ENCODE data around the gene TAF6L. TPM values are rescaled to one million over a fixed set of nuclear protein-coding genes. Genes with fewer than 3 reads are reported as not detected.

TAF6L gene
- total and polyA plus RNA-seq, 2 donors (not counting 3 experiments of a cell fraction or from before 2014, with no cell fraction given), result 28.9 to 33.3 TPM

DNA sequence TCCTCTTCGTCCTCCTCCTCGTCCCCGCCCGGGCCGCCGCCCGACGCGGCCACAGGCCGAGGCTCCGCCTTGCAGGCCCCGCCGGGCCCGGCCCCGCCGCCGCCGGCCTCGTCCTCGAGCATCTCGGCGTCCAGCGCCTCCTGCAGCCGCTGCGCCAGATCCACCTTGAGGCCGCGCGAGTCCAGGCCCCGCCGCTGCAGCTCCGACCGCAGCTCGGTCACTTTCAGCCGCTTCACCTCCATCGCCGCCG lies 44.4 kb upstream of the TAF6L start:
- Histone ChIP-seq H3K27me3 (ENCODE audit: control insufficient read depth in 2 of 2, insufficient read depth in 2 of 2, low read length in 2 of 2) (no peaks in the 10 kb centered on the region), H3K79me2 (ENCODE audit: control insufficient read depth, insufficient read depth, low read length) (peaks cover 74% of the 10 kb centered on the region), H3K4me1 (ENCODE audit: control insufficient read depth, extremely low read depth, insufficient read depth, low read length) (peaks cover 15% of the 10 kb centered on the region), H3K4me3 (replicated peaks in 1 of 3; ENCODE audit: insufficient read depth in 1 of 3, low read depth in 1 of 3, low read length in 3 of 3) (peak overlapping the region; percentile 53 to 99 (median 94)), H3K36me3 (ENCODE audit: control insufficient read depth in 2 of 2, extremely low read depth in 1 of 2, insufficient read depth in 2 of 2, low read length in 2 of 2) (peaks cover 9 to 21% of the 10 kb centered on the region in 2 experiments), H3K9me3 (replicated peaks; ENCODE audit: control insufficient read depth, insufficient read depth, low read length) (no peaks in the 10 kb centered on the region), H3K9me1 (replicated peaks; ENCODE audit: control insufficient read depth, extremely low read depth, insufficient read depth, low read length) (no peaks in the 10 kb centered on the region), H4K20me1 (replicated peaks; ENCODE audit: control insufficient read depth, extremely low read depth, insufficient read depth, low read length) (no peaks in the 10 kb centered on the region), H3K27ac (ENCODE audit: insufficient read depth, low read depth, low read length) (peak overlapping the region; percentile 67), H3K4me2 (ENCODE audit: insufficient read depth, low read length) (no peak overlapping the region), H3K9ac (replicated peaks; ENCODE audit: extremely low read depth, insufficient read depth, low read length) (peak overlapping the region; percentile 59), H2AFZ (ENCODE audit: low read depth, low read length) (peak overlapping the region; percentile 11)
- DNase-seq (ENCODE audit: low read depth, low spot score) (no peak), FAIRE-seq (no peak)
- intact Hi-C loops (cut with micrococcal nuclease), result loop anchor here (1.0 to 5.0 kb wide), 7 partner anchors 18 to 155 kb away; partner anchors contain the start of genes GANAB, SLC3A2, TAF6L and TMEM223
- ChIA-PET POLR2A (interaction anchor here (1.0 to 3.2 kb wide), 10 partner anchors 10 to 154 kb away, joined by 3 to 25 read pairs (median 5); partner anchors contain the start of genes C11orf98, CSKMT, EEF1G and GANAB), CTCF (interaction anchor here (0.6 to 4.5 kb wide), 9 partner anchors 14 to 302 kb away, joined by 3 to 39 read pairs (median 5); partner anchors contain the start of genes SLC3A2, TAF6L, TMEM179B and ZBTB3)
- dilution Hi-C loops (cut with MboI; ENCODE audit: extremely low pct_ligation_motif_present, low sequenced_read_pairs), result no loop called here
- TF ChIP-seq MYC (IDR thresholded peaks at IDR 0.05; ENCODE audit: low read depth, low read length) (no peak), POLR2A (IDR thresholded peaks at IDR 0.05; ENCODE audit: low read depth, low read length) (no peak), GATA2 (IDR thresholded peaks at IDR 0.05; ENCODE audit: insufficient read depth, insufficient read length, low read depth, low read length) (no peak), JUN (IDR thresholded peaks at IDR 0.05; ENCODE audit: borderline replicate concordance, insufficient read depth, insufficient read length, low read depth) (no peak), FOS (IDR thresholded peaks at IDR 0.05; ENCODE audit: borderline replicate concordance, insufficient read depth, low read length) (no peak), POLR2AphosphoS5 (IDR thresholded peaks at IDR 0.05; ENCODE audit: insufficient read depth, low read depth, low read length) (no peak), EZH2 (IDR thresholded peaks at IDR 0.05; ENCODE audit: borderline replicate concordance, low read depth, low read length, severe bottlenecking) (no peak)
- TF ChIP-seq, protein P1, sequence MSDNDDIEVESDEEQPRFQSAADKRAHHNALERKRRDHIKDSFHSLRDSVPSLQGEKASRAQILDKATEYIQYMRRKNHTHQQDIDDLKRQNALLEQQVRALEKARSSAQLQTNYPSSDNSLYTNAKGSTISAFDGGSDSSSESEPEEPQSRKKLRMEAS (IDR thresholded peaks at IDR 0.05; ENCODE audit: insufficient read depth, insufficient read length), result no peak
- TF ChIP-seq, protein P2, sequence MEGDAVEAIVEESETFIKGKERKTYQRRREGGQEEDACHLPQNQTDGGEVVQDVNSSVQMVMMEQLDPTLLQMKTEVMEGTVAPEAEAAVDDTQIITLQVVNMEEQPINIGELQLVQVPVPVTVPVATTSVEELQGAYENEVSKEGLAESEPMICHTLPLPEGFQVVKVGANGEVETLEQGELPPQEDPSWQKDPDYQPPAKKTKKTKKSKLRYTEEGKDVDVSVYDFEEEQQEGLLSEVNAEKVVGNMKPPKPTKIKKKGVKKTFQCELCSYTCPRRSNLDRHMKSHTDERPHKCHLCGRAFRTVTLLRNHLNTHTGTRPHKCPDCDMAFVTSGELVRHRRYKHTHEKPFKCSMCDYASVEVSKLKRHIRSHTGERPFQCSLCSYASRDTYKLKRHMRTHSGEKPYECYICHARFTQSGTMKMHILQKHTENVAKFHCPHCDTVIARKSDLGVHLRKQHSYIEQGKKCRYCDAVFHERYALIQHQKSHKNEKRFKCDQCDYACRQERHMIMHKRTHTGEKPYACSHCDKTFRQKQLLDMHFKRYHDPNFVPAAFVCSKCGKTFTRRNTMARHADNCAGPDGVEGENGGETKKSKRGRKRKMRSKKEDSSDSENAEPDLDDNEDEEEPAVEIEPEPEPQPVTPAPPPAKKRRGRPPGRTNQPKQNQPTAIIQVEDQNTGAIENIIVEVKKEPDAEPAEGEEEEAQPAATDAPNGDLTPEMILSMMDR (IDR thresholded peaks at IDR 0.05; ENCODE audit: extremely low read depth in 1 of 2, insufficient read depth in 1 of 2, low read depth in 1 of 2, low read length in 2 of 2), result no peak
- no TSS peak for BruUV-seq (replicated peaks)
